Measurements from ENCODE around the gene ASPSCR1. TPM values are rescaled to one million over a fixed set of nuclear protein-coding genes. Genes with fewer than 3 reads are reported as not detected.
A peak's percentile ranks its signal among the peaks of the same experiment; 100 is the strongest.
"Not testable (repeated sequence)": the region's sequence is repeated elsewhere in the genome, so short reads cannot be mapped to it uniquely, and the experiment has no call there.

The ASPSCR1 gene
- total RNA-seq, 2 donors from 2014 or later = 21.6 to 46.8 TPM

GRCh38 chr17:81952792-81953228, 24.6 kb upstream of the ASPSCR1 start:
- H3K4me3 Mint-ChIP-seq = no peak overlapping the region
- H3K9me3 Mint-ChIP-seq = no peaks in the 10 kb centered on the region
- no peaks in the 10 kb centered on the region for H3K36me3 Mint-ChIP-seq
- peaks cover 0 to 6% of the 10 kb centered on the region in 2 donors for H3K27me3 Mint-ChIP-seq
- peaks cover 0 to 2% of the 10 kb centered on the region in 2 donors for H3K4me1 Mint-ChIP-seq (ENCODE audit: low read depth in 2 of 2)
- ATAC-seq (peak in 1 of 2 donors; percentile 33), DNase-seq (ENCODE audit: low spot score) (no peak)
- H3K27ac Mint-ChIP-seq = no peak overlapping the region

- H3K36me3 Mint-ChIP-seq; DNase-seq (ENCODE audit: low spot score); H3K4me3 Mint-ChIP-seq; ATAC-seq; H3K9me3 Mint-ChIP-seq; H3K27me3 Mint-ChIP-seq; H3K27ac Mint-ChIP-seq; H3K4me1 Mint-ChIP-seq (ENCODE audit: low read depth in 2 of 2): not testable (repeated sequence)
Measured at GRCh38 chr17:81953443-81953842, 24.0 kb upstream of the ASPSCR1 start.

GRCh38 chr17:81954131-81955057, 23.0 kb upstream of the ASPSCR1 start:
- H3K4me1 Mint-ChIP-seq (ENCODE audit: low read depth in 2 of 2) = peaks cover 0 to 6% of the 10 kb centered on the region in 2 donors
- no peaks in the 10 kb centered on the region for H3K36me3 Mint-ChIP-seq
- DNase-seq (ENCODE audit: low spot score) (no peak), ATAC-seq (no peak)
- H3K9me3 Mint-ChIP-seq = no peaks in the 10 kb centered on the region
- no peak overlapping the region for H3K27ac Mint-ChIP-seq
- H3K4me3 Mint-ChIP-seq = no peak overlapping the region
- H3K27me3 Mint-ChIP-seq = peaks cover 10 to 13% of the 10 kb centered on the region in 2 donors

- Mint-ChIP-seq H3K27ac (no peak overlapping the region), H3K4me1 (ENCODE audit: low read depth in 2 of 2) (peaks cover 0 to 6% of the 10 kb centered on the region in 2 donors), H3K36me3 (no peaks in the 10 kb centered on the region), H3K4me3 (no peak overlapping the region), H3K27me3 (peaks cover 10 to 13% of the 10 kb centered on the region in 2 donors), H3K9me3 (no peaks in the 10 kb centered on the region)
- DNase-seq (ENCODE audit: low spot score) (no peak), ATAC-seq (no peak)
Measured at GRCh38 chr17:81955058-81955681, 22.3 kb upstream of the ASPSCR1 start.

- no peak for ATAC-seq
- Mint-ChIP-seq H3K4me1 (ENCODE audit: low read depth in 2 of 2) (peaks cover 0 to 6% of the 10 kb centered on the region in 2 donors), H3K27ac (no peak overlapping the region), H3K4me3 (no peak overlapping the region), H3K27me3 (peaks cover 10 to 13% of the 10 kb centered on the region in 2 donors), H3K9me3 (no peaks in the 10 kb centered on the region), H3K36me3 (no peaks in the 10 kb centered on the region)
- DNase-seq (ENCODE audit: low spot score) = no peak
Measured at GRCh38 chr17:81955756-81956544, 21.5 kb upstream of the ASPSCR1 start.

GRCh38 chr17:81956607-81957589, 20.5 kb upstream of the ASPSCR1 start:
- H3K4me3 Mint-ChIP-seq = no peak overlapping the region
- no peaks in the 10 kb centered on the region for H3K9me3 Mint-ChIP-seq
- H3K27me3 Mint-ChIP-seq = peaks cover 10 to 12% of the 10 kb centered on the region in 2 donors
- H3K27ac Mint-ChIP-seq = no peak overlapping the region
- ATAC-seq (no peak), DNase-seq (ENCODE audit: low spot score) (no peak)
- H3K36me3 Mint-ChIP-seq = no peaks in the 10 kb centered on the region
- H3K4me1 Mint-ChIP-seq (ENCODE audit: low read depth in 2 of 2) = peaks cover 0 to 6% of the 10 kb centered on the region in 2 donors

GRCh38 chr17:81957691-81958432, 19.6 kb upstream of the ASPSCR1 start:
- H3K4me3 Mint-ChIP-seq = peak overlapping the region; percentile 55

GRCh38 chr17:81958633-81959342, 18.6 kb upstream of the ASPSCR1 start:
- H3K4me1 Mint-ChIP-seq (ENCODE audit: low read depth in 2 of 2) = peaks cover 0 to 6% of the 10 kb centered on the region in 2 donors
- peaks cover 10 to 13% of the 10 kb centered on the region in 2 donors for H3K27me3 Mint-ChIP-seq
- no peaks in the 10 kb centered on the region for H3K9me3 Mint-ChIP-seq
- H3K27ac Mint-ChIP-seq = no peak overlapping the region
- H3K36me3 Mint-ChIP-seq = no peaks in the 10 kb centered on the region
- H3K4me3 Mint-ChIP-seq = peak overlapping the region; percentile 55
- DNase-seq (ENCODE audit: low spot score) = no peak
- ATAC-seq = no peak

More at GRCh38 chr17:81957691-81958432, 19.6 kb upstream of the ASPSCR1 start:
- peaks cover 10 to 13% of the 10 kb centered on the region in 2 donors for H3K27me3 Mint-ChIP-seq
- H3K27ac Mint-ChIP-seq = no peak overlapping the region
- peaks cover 0 to 6% of the 10 kb centered on the region in 2 donors for H3K4me1 Mint-ChIP-seq (ENCODE audit: low read depth in 2 of 2)
- no peaks in the 10 kb centered on the region for H3K9me3 Mint-ChIP-seq
- no peaks in the 10 kb centered on the region for H3K36me3 Mint-ChIP-seq
- DNase-seq (ENCODE audit: low spot score) (no peak), ATAC-seq (no peak)

GRCh38 chr17:81959362-81960129, 17.9 kb upstream of the ASPSCR1 start:
- peak; percentile 90 to 94 for ATAC-seq
- peaks cover 15 to 20% of the 10 kb centered on the region in 2 donors for H3K27me3 Mint-ChIP-seq

GRCh38 chr17:81960130-81960958, 17.1 kb upstream of the ASPSCR1 start:
- Mint-ChIP-seq H3K4me3 (no peak overlapping the region), H3K27me3 (peaks cover 20 to 21% of the 10 kb centered on the region in 2 donors)
- no peak for ATAC-seq

More at GRCh38 chr17:81959362-81960129, 17.9 kb upstream of the ASPSCR1 start:
- no peaks in the 10 kb centered on the region for H3K36me3 Mint-ChIP-seq
- peak; percentile 82 for DNase-seq (ENCODE audit: low spot score)
- no peaks in the 10 kb centered on the region for H3K9me3 Mint-ChIP-seq
- no peak overlapping the region for H3K27ac Mint-ChIP-seq
- H3K4me3 Mint-ChIP-seq = peak overlapping the region; percentile 55
- H3K4me1 Mint-ChIP-seq (ENCODE audit: low read depth in 2 of 2) = peaks cover 0 to 6% of the 10 kb centered on the region in 2 donors

More at GRCh38 chr17:81960130-81960958, 17.1 kb upstream of the ASPSCR1 start:
- H3K4me1 Mint-ChIP-seq (ENCODE audit: low read depth in 2 of 2) = peaks cover 0 to 6% of the 10 kb centered on the region in 2 donors
- no peak for DNase-seq (ENCODE audit: low spot score)
- no peaks in the 10 kb centered on the region for H3K9me3 Mint-ChIP-seq
- H3K27ac Mint-ChIP-seq = no peak overlapping the region
- no peaks in the 10 kb centered on the region for H3K36me3 Mint-ChIP-seq
